Measurements from ENCODE around the gene FCHO1.

GRCh38 chr19:17796838-17797423 lies 45.7 kb downstream of the FCHO1 start:
- no peak for TF ChIP-seq CTCF (IDR thresholded peaks at IDR 0.05)
- no peak for TF ChIP-seq EZH2 (IDR thresholded peaks at IDR 0.05; ENCODE audit: borderline replicate concordance, insufficient read depth, low read depth, low read length, poor library complexity, severe bottlenecking)

Data from B cell (primary cell).